Measurements from ENCODE around the gene ATP2B3. TPM values are rescaled to one million over a fixed set of nuclear protein-coding genes. Genes with fewer than 3 reads are reported as not detected.

The ATP2B3 gene
- polyA plus RNA-seq, 1 donor from 2014 or later: 5.3 TPM

GRCh38 chrX:153571534-153571908, 54.1 kb downstream of the ATP2B3 start:
- no peak overlapping the region for H3K27ac ChIP-seq (ENCODE audit: low read length)
- H3K9me3 ChIP-seq (ENCODE audit: low read length): no peaks in the 10 kb centered on the region
- no peak overlapping the region for H3K4me2 ChIP-seq (ENCODE audit: low read length)
- H3K4me3 ChIP-seq (ENCODE audit: low read length): no peak overlapping the region
- no peaks in the 10 kb centered on the region for H4K20me1 ChIP-seq (ENCODE audit: insufficient read depth)
- H3K79me2 ChIP-seq (replicated peaks; ENCODE audit: insufficient read depth, low read length): no peaks in the 10 kb centered on the region
- H2AFZ ChIP-seq (ENCODE audit: low read depth, low read length): no peak overlapping the region
- H3K27me3 ChIP-seq (ENCODE audit: insufficient read depth, low read depth, low read length): no peaks in the 10 kb centered on the region
- no peaks in the 10 kb centered on the region for H3K36me3 ChIP-seq (ENCODE audit: insufficient read depth, low read length)
- H3F3A ChIP-seq (ENCODE audit: insufficient read depth, low read length, poor library complexity, severe bottlenecking): no peaks in the 10 kb centered on the region
- H3K9ac ChIP-seq (ENCODE audit: low read length): no peak overlapping the region
- TF ChIP-seq MXI1 (conservative IDR thresholded peaks at IDR 0.05; ENCODE audit: poor library complexity, severe bottlenecking) (no peak), SMC3 (conservative IDR thresholded peaks at IDR 0.05; ENCODE audit: poor library complexity) (no peak), TAF1 (IDR thresholded peaks at IDR 0.05; ENCODE audit: low read depth) (no peak), POLR2AphosphoS5 (IDR thresholded peaks at IDR 0.05) (no peak), REST (IDR thresholded peaks at IDR 0.05; ENCODE audit: borderline replicate concordance) (no peak), RAD21 (conservative IDR thresholded peaks at IDR 0.05) (no peak), EZH2 (IDR thresholded peaks at IDR 0.05; ENCODE audit: borderline replicate concordance, insufficient read depth, low read length, poor library complexity, severe bottlenecking) (no peak), EP300 (conservative IDR thresholded peaks at IDR 0.05; ENCODE audit: poor library complexity, severe bottlenecking) (no peak), CTCF (IDR thresholded peaks at IDR 0.05; ENCODE audit: poor library complexity, severe bottlenecking) (no peak)
- H3K9me2 ChIP-seq (ENCODE audit: insufficient read depth, low read length): no peaks in the 10 kb centered on the region

DNA sequence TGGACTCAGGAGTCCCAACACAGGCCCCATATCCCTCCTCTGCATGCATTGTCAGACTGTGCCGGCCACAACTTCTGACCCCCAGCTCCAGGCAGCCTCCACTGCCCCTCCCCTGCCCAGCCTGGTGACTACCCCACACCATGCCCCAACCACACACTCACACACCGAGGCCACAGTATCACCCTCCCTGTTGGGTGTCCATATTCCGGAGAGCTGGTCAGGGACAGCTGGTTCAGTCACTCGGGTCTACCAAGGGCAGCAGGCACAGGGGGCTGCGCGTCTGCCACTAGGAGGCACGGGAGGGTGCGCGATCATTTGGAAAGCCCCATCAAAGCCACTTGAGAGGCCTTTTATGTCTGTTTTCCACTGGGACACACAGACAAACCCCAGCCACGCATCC, 55.2 kb downstream of the ATP2B3 start:
- no peak for TF ChIP-seq EZH2 (IDR thresholded peaks at IDR 0.05; ENCODE audit: borderline replicate concordance, insufficient read depth, low read length, poor library complexity, severe bottlenecking)
- TF ChIP-seq MXI1 (conservative IDR thresholded peaks at IDR 0.05; ENCODE audit: poor library complexity, severe bottlenecking): no peak
- TF ChIP-seq REST (IDR thresholded peaks at IDR 0.05; ENCODE audit: borderline replicate concordance): no peak
- no peak for TF ChIP-seq POLR2AphosphoS5 (IDR thresholded peaks at IDR 0.05)
- no peak for TF ChIP-seq EP300 (conservative IDR thresholded peaks at IDR 0.05; ENCODE audit: poor library complexity, severe bottlenecking)
- no peak for TF ChIP-seq SMC3 (conservative IDR thresholded peaks at IDR 0.05; ENCODE audit: poor library complexity)
- no peak for TF ChIP-seq TAF1 (IDR thresholded peaks at IDR 0.05; ENCODE audit: low read depth)
- TF ChIP-seq RAD21 (conservative IDR thresholded peaks at IDR 0.05): no peak
- no peak for TF ChIP-seq CTCF (IDR thresholded peaks at IDR 0.05; ENCODE audit: poor library complexity, severe bottlenecking)
- H3K9me2 ChIP-seq (ENCODE audit: insufficient read depth, low read length): no peaks in the 10 kb centered on the region
- no peak overlapping the region for H3K4me2 ChIP-seq (ENCODE audit: low read length)
- no peaks in the 10 kb centered on the region for H4K20me1 ChIP-seq (ENCODE audit: insufficient read depth)
- no peak overlapping the region for H3K4me3 ChIP-seq (ENCODE audit: low read length)
- no peaks in the 10 kb centered on the region for H3K79me2 ChIP-seq (replicated peaks; ENCODE audit: insufficient read depth, low read length)
- no peaks in the 10 kb centered on the region for H3F3A ChIP-seq (ENCODE audit: insufficient read depth, low read length, poor library complexity, severe bottlenecking)
- H3K9me3 ChIP-seq (ENCODE audit: low read length): no peaks in the 10 kb centered on the region
- H3K27me3 ChIP-seq (ENCODE audit: insufficient read depth, low read depth, low read length): no peaks in the 10 kb centered on the region
- H2AFZ ChIP-seq (ENCODE audit: low read depth, low read length): no peak overlapping the region
- no peak overlapping the region for H3K27ac ChIP-seq (ENCODE audit: low read length)
- no peaks in the 10 kb centered on the region for H3K36me3 ChIP-seq (ENCODE audit: insufficient read depth, low read length)
- no peak overlapping the region for H3K9ac ChIP-seq (ENCODE audit: low read length)

Data from neural cell (in vitro differentiated cells).